T-cell (primary cell): ENCODE measurements around the gene SH3GLB1. TPM values are rescaled to one million over a fixed set of nuclear protein-coding genes. Genes with fewer than 3 reads are reported as not detected.

ENCODE experiments used
- ATAC-seq, 4 experiments: fragments of 200-7000 bp in 3 of 4; fragments of 150-1000 bp in 1 of 4; cut with Tn5 transposase; replicated peaks in 1 of 4; 1 replicate in 3 of 4; 2 replicates in 1 of 4; pipeline ENCODE4 v1.10.0; 2021; ENCODE audit warnings: moderate library complexity in 3 of 4, mild to moderate bottlenecking in 2 of 4, moderate number of reproducible peaks in 1 of 4
- CTCF ChIA-PET, 2 donors: fragments of 300-600 bp; sonication (Branson Sonifier 250); formaldehyde crosslinking; loops; one replicate each; lab custom pipeline; 2022; ENCODE audit warnings: antibody characterized with exemption in 2 of 2; lab: Charles Lee
- POLR2A ChIA-PET, 2 donors: fragments of 300-600 bp; sonication (Branson Sonifier 250); formaldehyde crosslinking; loops; one replicate each; lab custom pipeline; 2022; ENCODE audit warnings: antibody characterized with exemption in 2 of 2; lab: Charles Lee
- DNase-seq, 35 experiments: peaks; one replicate each; pipeline versions ENCODE4 v3.0.0 to v3.0.0-alpha.2; 2013 to 2023
- H3K27ac ChIP-seq: one replicate; pipeline ENCODE4 v1.5.1; 2013; ENCODE audit warnings: low read length
- H3K27me3 ChIP-seq, 2 experiments: replicated peaks in 1 of 2; 1 replicate in 1 of 2; 2 replicates in 1 of 2; pipeline versions ENCODE4 v1.6.1 to v1.7.0; 2013; ENCODE audit warnings: low read length in 1 of 2, mixed read lengths in 1 of 2; ENCODE audit not compliant: control insufficient read depth in 2 of 2, insufficient read depth in 2 of 2; ENCODE audit errors: extremely low read depth in 1 of 2
- H3K36me3 ChIP-seq, 2 donors: 1 replicate in 1 of 2; 2 replicates in 1 of 2; pipeline versions ENCODE4 v1.6.1 to v1.7.0; 2013; ENCODE audit warnings: low read length in 1 of 2; ENCODE audit not compliant: control insufficient read depth in 2 of 2, insufficient read depth in 1 of 2; ENCODE audit errors: extremely low read depth in 1 of 2
- H3K4me1 ChIP-seq, 2 experiments: 1 replicate in 1 of 2; 2 replicates in 1 of 2; pipeline versions ENCODE4 v1.6.1 to v1.7.0; 2013; ENCODE audit warnings: low read length in 2 of 2, mixed read lengths in 1 of 2; ENCODE audit not compliant: insufficient read depth in 2 of 2, control insufficient read depth in 1 of 2; ENCODE audit errors: extremely low read depth in 1 of 2
- H3K4me3 ChIP-seq, 2 donors: 1 replicate in 1 of 2; 2 replicates in 1 of 2; pipeline versions ENCODE4 v1.5.1 to v1.7.0; 2013; ENCODE audit warnings: mild to moderate bottlenecking in 2 of 2, low read length in 1 of 2, moderate library complexity in 1 of 2; ENCODE audit not compliant: control insufficient read depth in 1 of 2; ENCODE audit errors: extremely low read depth in 1 of 2
- H3K9me3 ChIP-seq: 2 replicates; pipeline ENCODE4 v1.7.0; 2013
- H3K27ac Mint-ChIP-seq, 2 donors: one replicate each; pipeline ENCODE4 v1.8.0; 2020 to 2021; ENCODE audit warnings: mild to moderate bottlenecking in 2 of 2, mixed read lengths in 2 of 2
- H3K27me3 Mint-ChIP-seq, 2 donors: one replicate each; pipeline ENCODE4 v1.8.0; 2021 to 2022; ENCODE audit warnings: mixed read lengths in 2 of 2
- H3K36me3 Mint-ChIP-seq: one replicate; pipeline ENCODE4 v1.8.0; 2021; ENCODE audit warnings: mixed read lengths
- H3K4me1 Mint-ChIP-seq, 3 donors: one replicate each; pipeline ENCODE4 v1.8.0; 2020 to 2022; ENCODE audit warnings: mixed read lengths in 3 of 3, mild to moderate bottlenecking in 1 of 3
- H3K4me3 Mint-ChIP-seq, 3 donors: one replicate each; pipeline ENCODE4 v1.8.0; 2020 to 2022; ENCODE audit warnings: mild to moderate bottlenecking in 3 of 3, mixed read lengths in 3 of 3, moderate library complexity in 3 of 3
- H3K9me3 Mint-ChIP-seq, 3 donors: one replicate each; pipeline ENCODE4 v1.8.0; 2020 to 2022; ENCODE audit warnings: mixed read lengths in 3 of 3
- WGBS: methylation state at CpG from one replicate; pipeline ENCODE4 v1.1.5; 2013; ENCODE audit warnings: missing lambda C conversion rate; ENCODE audit not compliant: insufficient coverage; 5-methylcytosine and 5-hydroxymethylcytosine counted together
- total RNA-seq, 35 experiments: library from RNA in 6 of 35; stranded (reverse) in 6 of 35; fragments of 120-200 nt in 1 of 35; gene quantifications; one replicate each; pipeline versions ENCODE4 v1.2.1 to v1.2.4 and lab custom pipeline; 2013 to 2026

Gene SH3GLB1
- total RNA-seq, 5 donors from 2014 or later (not counting 1 experiment from before 2014, with no cell fraction given): 42.2 to 48.0 (median 45.8) TPM

DNA sequence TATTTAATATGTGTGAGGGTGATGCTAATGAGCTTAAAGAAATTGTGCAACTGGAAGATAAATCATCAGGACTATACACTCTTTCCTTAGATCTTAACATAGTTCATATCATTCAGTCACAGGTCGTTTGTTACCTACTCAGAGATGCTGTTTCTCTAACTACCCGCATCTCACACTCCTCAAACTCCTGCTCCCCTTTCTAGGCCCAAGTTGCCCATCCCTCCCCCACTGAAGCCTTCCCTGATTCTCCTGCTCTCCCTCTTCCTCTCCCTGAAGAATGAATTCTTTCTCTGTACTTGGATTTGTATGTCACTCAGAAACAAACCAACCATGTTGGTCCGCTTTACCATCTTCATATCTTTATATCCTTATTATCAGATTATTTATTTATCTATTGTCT lies 9.1 kb downstream of the SH3GLB1 start:
- no peak overlapping the region for H3K27ac ChIP-seq
- H3K9me3 ChIP-seq: no peaks in the 10 kb centered on the region
- CTCF ChIA-PET: interaction anchor here (0.7 to 6.3 kb wide), 4 partner anchors 8 to 10 kb away, joined by 3 to 65 read pairs (median 4); partner anchors contain the start of gene SH3GLB1 (in 2 of the 2)
- no peaks in the 10 kb centered on the region for H3K27me3 ChIP-seq
- Mint-ChIP-seq H3K36me3 (peaks cover 8% of the 10 kb centered on the region), H3K27ac (peak overlapping the region in 1 of 2 donors; percentile 25), H3K27me3 (no peaks in the 10 kb centered on the region), H3K4me3 (no peak overlapping the region), H3K9me3 (no peaks in the 10 kb centered on the region), H3K4me1 (peaks cover 41 to 67% (median 64%) of the 10 kb centered on the region in 3 donors)
- POLR2A ChIA-PET: interaction anchor here (0.9 to 1.6 kb wide), 2 partner anchors 9 to 331 kb away, joined by 4 to 6 read pairs; partner anchors contain the start of gene SH3GLB1 (in 1 of the 2)
- no peak for DNase-seq
- no peak overlapping the region for H3K4me3 ChIP-seq
- peaks cover 0 to 13% of the 10 kb centered on the region in 2 donors for H3K36me3 ChIP-seq
- ATAC-seq: no peak
- WGBS: 62% methylated on average over 2 of the region's 3 CpGs
- H3K4me1 ChIP-seq: peaks cover 0 to 7% of the 10 kb centered on the region in 2 experiments

DNA sequence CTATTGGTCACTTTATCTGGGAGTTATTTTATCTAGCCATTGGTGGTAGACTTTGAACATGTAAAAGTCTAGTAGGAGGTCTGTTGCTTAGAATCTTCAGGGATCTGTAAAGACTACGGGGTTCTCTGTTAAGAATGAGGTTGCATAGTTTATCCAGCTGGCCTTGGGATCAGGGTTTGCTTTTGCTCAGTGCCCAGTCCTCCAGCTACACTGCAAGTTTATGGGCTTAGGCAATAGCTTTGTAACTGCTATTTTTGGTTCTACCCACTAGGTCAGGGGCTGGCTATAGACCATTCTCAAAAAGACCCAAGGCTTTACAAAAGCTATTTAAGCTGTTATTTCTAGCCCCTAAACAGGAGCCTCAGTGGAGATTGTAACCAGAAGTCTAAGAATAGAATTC lies 9.8 kb downstream of the SH3GLB1 start:
- Mint-ChIP-seq H3K4me1 (peaks cover 34 to 64% (median 62%) of the 10 kb centered on the region in 3 donors), H3K36me3 (peaks cover 8% of the 10 kb centered on the region), H3K9me3 (no peaks in the 10 kb centered on the region), H3K27me3 (no peaks in the 10 kb centered on the region), H3K4me3 (peak overlapping the region in 1 of 3 donors; percentile 41), H3K27ac (peak overlapping the region; percentile 55 to 70)
- DNase-seq (no peak), ATAC-seq (peak in 3 of 4 experiments; percentile 27 to 44 (median 38))
- Histone ChIP-seq H3K27ac (no peak overlapping the region), H3K9me3 (no peaks in the 10 kb centered on the region), H3K36me3 (peaks cover 0 to 16% of the 10 kb centered on the region in 2 donors), H3K4me3 (no peak overlapping the region), H3K27me3 (no peaks in the 10 kb centered on the region), H3K4me1 (peaks cover 0 to 4% of the 10 kb centered on the region in 2 experiments)
- 67% methylated on average over 1 of the region's 1 CpG for WGBS
- CTCF ChIA-PET: interaction anchor here (0.6 to 6.3 kb wide), 4 partner anchors 9 to 15 kb away, joined by 3 to 65 read pairs (median 4); partner anchors contain the start of gene SH3GLB1 (in 2 of the 2)
- POLR2A ChIA-PET: interaction anchor here (0.9 to 1.6 kb wide), 2 partner anchors 9 to 332 kb away, joined by 4 to 6 read pairs; partner anchors contain the start of gene SH3GLB1 (in 1 of the 2)

DNA sequence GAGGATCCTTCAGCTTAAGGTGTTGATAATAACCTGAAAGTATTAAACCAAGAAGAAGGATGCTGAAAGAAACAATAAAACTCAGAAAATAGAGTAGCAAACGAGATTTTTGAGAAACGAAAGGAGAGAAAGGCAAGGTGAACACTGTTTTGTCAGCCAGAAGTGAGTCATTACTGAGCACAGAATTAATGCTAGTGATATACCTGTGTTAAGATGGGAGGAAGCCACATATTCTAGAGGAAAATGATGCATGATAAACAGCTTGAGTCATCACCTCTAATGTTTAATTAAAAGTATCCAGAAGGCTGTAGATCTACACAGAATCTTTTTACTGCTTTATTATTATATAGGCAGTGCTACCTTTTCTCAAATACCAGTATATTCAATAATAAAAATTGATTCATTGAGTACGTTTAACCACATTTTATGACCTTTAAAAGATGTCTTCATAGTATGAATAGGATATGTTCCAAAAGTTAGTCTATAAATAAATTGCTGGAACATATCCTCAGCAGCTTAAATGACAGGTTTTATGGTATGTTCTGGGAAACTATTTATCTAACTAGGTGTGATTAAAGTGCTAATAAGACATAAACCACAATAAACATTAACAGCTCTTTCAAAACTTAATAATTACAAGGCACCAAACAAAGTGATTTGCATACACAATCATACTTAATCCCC lies 10.3 kb downstream of the SH3GLB1 start:
- no peak overlapping the region for H3K4me3 ChIP-seq
- no peaks in the 10 kb centered on the region for H3K9me3 ChIP-seq
- H3K36me3 ChIP-seq: peaks cover 0 to 16% of the 10 kb centered on the region in 2 donors
- Mint-ChIP-seq H3K4me3 (peak overlapping the region in 1 of 3 donors; percentile 41), H3K4me1 (peaks cover 29 to 58% (median 56%) of the 10 kb centered on the region in 3 donors), H3K27ac (peak overlapping the region; percentile 4 to 55), H3K9me3 (no peaks in the 10 kb centered on the region), H3K36me3 (peaks cover 12% of the 10 kb centered on the region), H3K27me3 (no peaks in the 10 kb centered on the region)
- ATAC-seq (peak in 3 of 4 experiments; percentile 68 to 83 (median 81)), DNase-seq (no peak)
- H3K27ac ChIP-seq: no peak overlapping the region
- 65% methylated on average over 2 of the region's 3 CpGs for WGBS
- POLR2A ChIA-PET: interaction anchor here in 1 of 2 donors (1.4 to 1.6 kb wide), 2 partner anchors 10 kb away, joined by 6 to 9 read pairs; partner anchors contain the start of gene SH3GLB1
- peaks cover 0 to 4% of the 10 kb centered on the region in 2 experiments for H3K4me1 ChIP-seq
- H3K27me3 ChIP-seq: no peaks in the 10 kb centered on the region
- CTCF ChIA-PET: interaction anchor here (0.6 to 6.3 kb wide), 5 partner anchors 8 to 14 kb away, joined by 3 to 65 read pairs (median 4); partner anchors contain the start of gene SH3GLB1 (in 2 of the 2)

DNA sequence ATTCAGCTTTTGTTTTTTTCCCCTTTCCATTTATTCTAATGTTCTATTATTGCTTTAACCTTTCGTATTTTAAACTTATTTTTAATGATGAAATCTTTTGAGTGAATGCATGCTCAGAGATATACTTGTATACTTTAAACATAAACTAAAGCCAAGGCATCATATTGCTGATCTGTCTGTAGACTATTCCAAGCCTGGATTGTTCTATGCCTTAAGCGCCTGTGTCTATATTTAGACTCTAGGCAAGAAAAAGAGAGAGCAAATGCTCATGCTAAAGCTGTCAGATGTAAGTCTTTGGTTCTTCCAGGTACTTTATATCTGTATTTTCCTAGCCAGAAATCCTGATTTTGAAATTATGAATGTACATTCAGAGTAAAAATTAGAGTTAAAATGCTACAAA lies 14.4 kb downstream of the SH3GLB1 start:
- Histone ChIP-seq H3K27ac (no peak overlapping the region), H3K4me3 (no peak overlapping the region), H3K36me3 (peaks cover 3 to 37% of the 10 kb centered on the region in 2 donors), H3K4me1 (peaks cover 0 to 4% of the 10 kb centered on the region in 2 experiments), H3K9me3 (no peaks in the 10 kb centered on the region), H3K27me3 (no peaks in the 10 kb centered on the region)
- WGBS: 100% methylated on average over 1 of the region's 2 CpGs
- Mint-ChIP-seq H3K27me3 (no peaks in the 10 kb centered on the region), H3K4me3 (no peak overlapping the region), H3K4me1 (peaks cover 15 to 41% (median 31%) of the 10 kb centered on the region in 3 donors), H3K36me3 (peaks cover 27% of the 10 kb centered on the region), H3K9me3 (no peaks in the 10 kb centered on the region), H3K27ac (no peak overlapping the region)
- CTCF ChIA-PET: interaction anchor here (0.6 to 6.3 kb wide), 5 partner anchors 12 to 264 kb away, joined by 3 to 65 read pairs (median 3); partner anchors contain the start of genes SELENOF (in 1 of the 2) and SH3GLB1 (in 1 of the 2)
- POLR2A ChIA-PET: interaction anchor here in 1 of 2 donors (0.6 kb wide), 1 partner anchor 11 kb away, joined by 9 read pairs; no protein-coding TSS in a partner anchor
- ATAC-seq (no peak), DNase-seq (no peak)

DNA sequence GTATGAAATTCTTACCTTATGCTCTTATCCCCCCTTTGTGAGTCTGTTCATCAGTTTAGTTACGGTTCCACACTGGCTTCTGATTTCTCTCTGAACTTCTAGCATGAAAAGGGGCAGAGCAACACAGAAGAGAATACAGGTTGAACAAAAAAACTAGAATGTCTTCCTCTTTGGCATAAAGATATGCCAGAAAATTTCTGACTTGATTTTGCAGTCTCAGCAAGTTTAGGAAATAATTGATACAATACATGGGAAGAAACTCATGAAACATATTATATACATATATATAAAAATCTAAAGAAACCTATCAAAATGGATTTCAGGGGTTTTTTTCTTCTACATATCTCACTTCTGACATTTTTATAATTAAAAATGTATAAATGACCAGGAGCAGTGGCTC lies 27.0 kb downstream of the SH3GLB1 start:
- H3K4me1 Mint-ChIP-seq: peaks cover 11 to 15% (median 13%) of the 10 kb centered on the region in 3 donors
- Histone ChIP-seq H3K36me3 (peaks cover 2 to 43% of the 10 kb centered on the region in 2 donors), H3K27me3 (no peaks in the 10 kb centered on the region), H3K9me3 (no peaks in the 10 kb centered on the region), H3K4me1 (no peaks in the 10 kb centered on the region), H3K27ac (no peak overlapping the region), H3K4me3 (no peak overlapping the region)
- H3K27me3 Mint-ChIP-seq: no peaks in the 10 kb centered on the region
- WGBS: no CpG with 5 or more reads among the region's 1 CpG
- ATAC-seq: no peak
- DNase-seq: no peak
- no peaks in the 10 kb centered on the region for H3K9me3 Mint-ChIP-seq
- H3K36me3 Mint-ChIP-seq: peaks cover 39% of the 10 kb centered on the region
- no peak overlapping the region for H3K4me3 Mint-ChIP-seq
- peak overlapping the region in 1 of 2 donors; percentile 34 for H3K27ac Mint-ChIP-seq
- POLR2A ChIA-PET: interaction anchor here in 1 of 2 donors (0.6 kb wide), 1 partner anchor 53 kb away, joined by 5 read pairs; no protein-coding TSS in a partner anchor
- CTCF ChIA-PET: interaction anchor here in 1 of 2 donors (0.7 kb wide), 1 partner anchor 27 kb away, joined by 3 read pairs; the partner anchor contains the start of gene SH3GLB1

DNA sequence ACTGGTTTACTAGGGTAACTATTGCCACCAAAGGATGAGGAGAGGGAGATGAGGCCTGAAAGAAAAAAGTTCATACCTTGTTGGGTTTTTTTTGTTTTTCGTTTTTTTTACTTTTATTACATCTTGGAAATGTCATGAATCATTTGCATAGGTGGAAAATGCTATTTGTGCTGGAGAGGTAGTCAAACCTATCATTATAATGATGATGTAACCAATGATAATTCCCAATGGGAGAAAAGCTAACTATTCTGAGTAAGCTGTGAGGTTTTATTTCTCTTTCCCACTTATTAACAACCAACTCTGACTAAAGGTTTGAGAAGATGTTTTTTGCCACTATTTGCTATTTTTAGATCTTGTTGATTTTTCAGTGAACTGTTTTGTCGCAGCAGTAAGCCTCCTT lies 29.0 kb downstream of the SH3GLB1 start:
- Histone ChIP-seq H3K27me3 (no peaks in the 10 kb centered on the region), H3K27ac (no peak overlapping the region), H3K4me3 (no peak overlapping the region), H3K36me3 (peaks cover 2 to 51% of the 10 kb centered on the region in 2 donors), H3K4me1 (no peaks in the 10 kb centered on the region), H3K9me3 (no peaks in the 10 kb centered on the region)
- Mint-ChIP-seq H3K36me3 (peaks cover 37% of the 10 kb centered on the region), H3K27me3 (no peaks in the 10 kb centered on the region), H3K9me3 (no peaks in the 10 kb centered on the region), H3K27ac (peak overlapping the region; percentile 1 to 45), H3K4me1 (peaks cover 1 to 4% (median 3%) of the 10 kb centered on the region in 3 donors), H3K4me3 (no peak overlapping the region)
- ATAC-seq (no peak), DNase-seq (no peak)
- CTCF ChIA-PET: interaction anchor here (0.5 to 1.8 kb wide), 3 partner anchors 28 to 43 kb away, joined by 3 to 7 read pairs (median 3); partner anchors contain the start of gene SH3GLB1 (in 1 of the 2)
- WGBS: no CpG with 5 or more reads among the region's 2 CpGs
- POLR2A ChIA-PET: no interaction called here
